GM19193 (cell line): ENCODE measurements around the gene OR1F1.

Experiments used
- POLR2A ChIP-seq: IDR thresholded peaks from 4 replicates; pipeline ENCODE4 v1.6.1; 2011; ENCODE audit not compliant: insufficient read depth, insufficient read length; ENCODE audit errors: extremely low read depth

The OR1F1 gene

GRCh38 chr16:3148256-3149192 is 39.5 kb upstream of the OR1F1 start:
- TF ChIP-seq POLR2A: no peak

- no peak for TF ChIP-seq POLR2A
Observed at GRCh38 chr16:3149193-3149530, 38.8 kb upstream of the OR1F1 start.

GRCh38 chr16:3149630-3150345 is 38.2 kb upstream of the OR1F1 start:
- no peak for TF ChIP-seq POLR2A

- peak; percentile 12 for TF ChIP-seq POLR2A
Observed at GRCh38 chr16:3150346-3151218, 37.4 kb upstream of the OR1F1 start.

GRCh38 chr16:3152027-3152276 is 36.1 kb upstream of the OR1F1 start:
- no peak for TF ChIP-seq POLR2A

GRCh38 chr16:3152277-3152990 is 35.6 kb upstream of the OR1F1 start:
- no peak for TF ChIP-seq POLR2A

- TF ChIP-seq POLR2A: no peak
Observed at GRCh38 chr16:3152991-3153368, 35.0 kb upstream of the OR1F1 start.

GRCh38 chr16:3155181-3155580 is 32.8 kb upstream of the OR1F1 start:
- no peak for TF ChIP-seq POLR2A

- TF ChIP-seq POLR2A: no peak
Observed at GRCh38 chr16:3155972-3156371, 32.0 kb upstream of the OR1F1 start.

- TF ChIP-seq POLR2A: no peak
Observed at GRCh38 chr16:3157229-3158025, 30.6 kb upstream of the OR1F1 start.

- TF ChIP-seq POLR2A: no peak
Observed at GRCh38 chr16:3158026-3158509, 29.9 kb upstream of the OR1F1 start.

- TF ChIP-seq POLR2A: peak; percentile 7
Observed at GRCh38 chr16:3158510-3159314, 29.3 kb upstream of the OR1F1 start.

GRCh38 chr16:3161235-3162018 is 26.6 kb upstream of the OR1F1 start:
- no peak for TF ChIP-seq POLR2A
